Measurements from ENCODE around the gene DLGAP4.

DNA sequence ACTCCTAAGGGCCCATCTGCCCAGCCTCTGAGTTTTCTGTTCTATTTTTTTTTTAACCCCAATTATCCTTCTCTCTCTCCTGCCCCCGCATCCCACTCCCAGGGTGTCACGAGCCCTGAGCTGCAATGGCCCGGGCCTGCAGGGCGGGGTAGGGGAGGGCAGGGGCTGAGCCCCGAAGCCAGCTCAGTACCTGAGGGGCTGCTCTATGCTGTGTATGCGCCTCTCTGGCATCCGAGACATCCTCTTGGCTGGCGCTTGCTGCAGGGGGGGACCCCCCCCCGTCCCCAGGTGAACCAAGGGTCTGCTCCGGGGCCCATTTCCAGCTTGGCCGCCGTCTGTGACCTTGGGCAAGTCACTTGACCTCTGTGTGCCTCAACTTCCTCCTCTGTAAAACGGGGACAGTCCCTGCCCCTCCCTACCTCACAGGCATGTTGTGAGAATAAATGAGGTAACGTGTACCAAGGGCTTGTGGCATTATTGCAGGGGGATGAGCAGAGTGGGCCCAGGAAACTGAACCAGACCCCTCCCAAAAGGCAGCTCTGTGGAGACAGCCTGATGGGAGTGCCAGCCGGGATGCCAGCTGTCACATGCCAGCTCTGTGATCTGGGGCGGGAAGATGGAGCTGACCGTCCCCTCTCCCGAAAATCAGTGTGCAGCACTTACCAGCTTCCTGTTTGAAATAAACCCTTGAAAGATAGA is 222.2 kb downstream of the DLGAP4 start:
- no peak for TF ChIP-seq EZH2 (IDR thresholded peaks at IDR 0.05; ENCODE audit: borderline replicate concordance, low read depth, low read length, poor library complexity, severe bottlenecking)
- TF ChIP-seq, protein P1, sequence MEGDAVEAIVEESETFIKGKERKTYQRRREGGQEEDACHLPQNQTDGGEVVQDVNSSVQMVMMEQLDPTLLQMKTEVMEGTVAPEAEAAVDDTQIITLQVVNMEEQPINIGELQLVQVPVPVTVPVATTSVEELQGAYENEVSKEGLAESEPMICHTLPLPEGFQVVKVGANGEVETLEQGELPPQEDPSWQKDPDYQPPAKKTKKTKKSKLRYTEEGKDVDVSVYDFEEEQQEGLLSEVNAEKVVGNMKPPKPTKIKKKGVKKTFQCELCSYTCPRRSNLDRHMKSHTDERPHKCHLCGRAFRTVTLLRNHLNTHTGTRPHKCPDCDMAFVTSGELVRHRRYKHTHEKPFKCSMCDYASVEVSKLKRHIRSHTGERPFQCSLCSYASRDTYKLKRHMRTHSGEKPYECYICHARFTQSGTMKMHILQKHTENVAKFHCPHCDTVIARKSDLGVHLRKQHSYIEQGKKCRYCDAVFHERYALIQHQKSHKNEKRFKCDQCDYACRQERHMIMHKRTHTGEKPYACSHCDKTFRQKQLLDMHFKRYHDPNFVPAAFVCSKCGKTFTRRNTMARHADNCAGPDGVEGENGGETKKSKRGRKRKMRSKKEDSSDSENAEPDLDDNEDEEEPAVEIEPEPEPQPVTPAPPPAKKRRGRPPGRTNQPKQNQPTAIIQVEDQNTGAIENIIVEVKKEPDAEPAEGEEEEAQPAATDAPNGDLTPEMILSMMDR (conservative IDR thresholded peaks at IDR 0.05; ENCODE audit: low read depth, low read length), result no peak

All from A673 (cell line).